Measurements from ENCODE around the gene GFOD2. TPM values are rescaled to one million over a fixed set of nuclear protein-coding genes. Genes with fewer than 3 reads are reported as not detected.
"Not testable (repeated sequence)": the region's sequence is repeated elsewhere in the genome, so short reads cannot be mapped to it uniquely, and the experiment has no call there.

Gene GFOD2, protein sequence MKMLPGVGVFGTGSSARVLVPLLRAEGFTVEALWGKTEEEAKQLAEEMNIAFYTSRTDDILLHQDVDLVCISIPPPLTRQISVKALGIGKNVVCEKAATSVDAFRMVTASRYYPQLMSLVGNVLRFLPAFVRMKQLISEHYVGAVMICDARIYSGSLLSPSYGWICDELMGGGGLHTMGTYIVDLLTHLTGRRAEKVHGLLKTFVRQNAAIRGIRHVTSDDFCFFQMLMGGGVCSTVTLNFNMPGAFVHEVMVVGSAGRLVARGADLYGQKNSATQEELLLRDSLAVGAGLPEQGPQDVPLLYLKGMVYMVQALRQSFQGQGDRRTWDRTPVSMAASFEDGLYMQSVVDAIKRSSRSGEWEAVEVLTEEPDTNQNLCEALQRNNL
- total RNA-seq: 12.5 TPM

DNA sequence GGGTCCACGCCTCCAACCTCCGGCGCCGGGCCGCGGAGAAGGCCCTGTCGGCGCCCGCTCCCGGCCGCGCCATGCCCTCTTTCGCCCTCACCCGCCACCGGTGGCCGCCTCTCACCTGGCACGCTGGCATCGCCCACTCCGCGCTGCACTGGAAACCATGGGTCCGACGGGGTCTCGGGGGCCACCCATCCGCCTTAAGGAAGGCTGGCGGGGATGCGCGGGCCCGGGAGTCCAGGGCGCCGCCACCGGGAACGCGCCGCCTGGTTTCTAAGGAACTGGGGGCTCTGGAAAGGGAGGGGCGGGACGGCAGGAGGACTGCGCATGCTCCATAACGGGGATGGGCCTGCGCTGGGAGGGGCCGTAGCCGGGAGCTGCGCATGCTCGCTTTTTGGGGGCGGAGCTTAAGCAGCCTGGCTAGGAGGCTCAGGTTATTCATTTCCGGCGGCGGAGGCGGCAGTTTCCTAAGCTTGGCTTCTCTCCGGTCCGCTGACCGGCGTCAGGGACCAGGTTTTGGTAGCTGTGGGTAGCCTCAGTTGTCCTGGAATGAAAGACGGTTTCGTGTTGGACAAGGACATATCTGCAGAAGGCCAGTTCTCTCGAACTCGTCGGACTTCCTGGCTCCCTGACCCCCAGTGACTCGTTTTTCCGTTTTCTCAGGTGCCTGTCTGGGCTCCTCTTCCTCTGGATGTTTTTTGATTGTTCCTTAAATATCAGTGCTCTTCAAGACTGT lies at the start of gene GFOD2:
Gene GFOD2 (minus strand): TSS at position 269 of the 730 bp plus-strand sequence. CDS start 33,601 bp downstream, outside the sequence.
- peak; percentile 99 for DNase-seq

DNA sequence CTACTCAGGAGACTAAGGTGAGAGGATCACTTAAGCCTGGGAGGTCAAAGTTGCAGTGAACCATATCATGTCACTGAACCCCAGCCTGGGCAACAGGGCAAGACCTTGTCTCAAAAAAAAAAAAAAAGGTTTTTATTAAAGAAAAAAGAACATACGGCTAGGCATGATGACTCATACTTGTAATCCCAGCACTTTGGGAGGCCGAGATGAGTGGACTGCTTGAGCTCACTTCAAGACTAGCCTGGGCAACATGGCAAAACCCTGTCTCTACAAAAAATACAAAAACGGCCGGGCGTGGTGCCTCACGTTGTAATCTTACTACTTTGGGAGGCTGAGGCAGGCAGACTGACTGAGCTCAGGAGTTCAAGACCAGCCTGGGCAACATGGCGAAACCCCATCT lies 48.8 kb upstream of the GFOD2 start:
- DNase-seq: no peak

DNA sequence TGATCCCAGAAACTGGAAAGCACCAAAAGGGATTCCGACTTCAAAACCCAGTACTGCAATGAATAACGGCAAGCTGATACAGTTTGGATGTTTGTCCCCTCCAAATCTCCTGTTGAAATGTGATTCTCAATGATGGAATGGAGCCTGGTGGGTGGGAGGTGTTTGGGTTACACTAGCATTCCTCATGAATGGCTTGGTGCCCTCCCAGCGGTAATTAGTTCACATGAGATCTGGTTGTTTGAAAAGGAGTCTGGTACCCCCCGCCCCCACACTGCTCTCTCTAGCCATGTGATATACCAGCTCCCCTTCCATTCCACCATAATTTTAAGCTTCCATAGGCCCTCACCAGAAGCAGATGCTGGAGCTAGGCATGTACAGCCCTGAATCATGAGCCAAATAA lies 47.2 kb upstream of the GFOD2 start:
- DNase-seq: no peak

DNA sequence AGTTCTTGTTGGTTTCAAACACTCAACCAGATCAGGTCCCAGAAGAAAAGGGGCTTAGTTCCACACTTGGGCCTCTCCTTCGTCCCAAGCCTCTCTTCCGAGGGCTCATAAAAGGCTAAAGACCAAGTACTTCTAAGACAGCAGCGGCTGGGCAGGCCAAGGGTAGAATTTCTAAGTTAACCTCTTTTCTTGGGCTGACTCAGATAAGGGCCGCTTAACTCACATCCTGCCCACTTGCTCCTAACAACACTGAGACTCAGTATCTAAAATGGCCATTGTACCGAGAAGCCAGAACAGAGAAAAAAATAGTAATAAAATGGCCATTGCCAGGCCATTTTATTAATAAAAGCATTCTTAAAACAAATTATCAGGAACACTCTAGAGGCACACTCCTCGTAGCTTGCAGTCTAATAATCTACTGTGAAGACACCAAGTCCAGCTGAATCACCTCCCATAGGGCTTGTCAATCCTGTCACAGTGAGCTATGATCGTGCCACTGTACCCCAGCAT lies 45.1 kb upstream of the GFOD2 start:
- no peak for DNase-seq

DNA sequence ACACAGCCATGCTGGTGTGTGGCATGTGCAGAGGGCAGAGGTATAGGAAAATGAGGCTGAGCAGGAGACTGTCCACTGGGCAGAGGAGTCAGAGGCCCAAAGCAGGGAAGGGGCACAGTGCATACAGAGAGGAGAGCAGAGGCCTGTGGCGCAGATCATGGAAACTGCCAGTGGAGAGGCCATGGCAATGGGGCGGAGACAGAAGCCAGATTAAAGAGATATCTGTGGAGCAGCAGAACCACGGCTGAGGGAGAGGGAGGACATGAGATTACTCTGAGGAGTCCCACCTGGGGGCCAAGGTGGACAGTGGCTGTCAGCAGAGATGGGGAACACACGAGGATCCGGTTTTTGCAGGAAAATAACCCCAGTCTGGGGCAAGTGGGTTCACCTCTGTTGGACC lies 44.0 kb upstream of the GFOD2 start:
- DNase-seq: no peak

DNA sequence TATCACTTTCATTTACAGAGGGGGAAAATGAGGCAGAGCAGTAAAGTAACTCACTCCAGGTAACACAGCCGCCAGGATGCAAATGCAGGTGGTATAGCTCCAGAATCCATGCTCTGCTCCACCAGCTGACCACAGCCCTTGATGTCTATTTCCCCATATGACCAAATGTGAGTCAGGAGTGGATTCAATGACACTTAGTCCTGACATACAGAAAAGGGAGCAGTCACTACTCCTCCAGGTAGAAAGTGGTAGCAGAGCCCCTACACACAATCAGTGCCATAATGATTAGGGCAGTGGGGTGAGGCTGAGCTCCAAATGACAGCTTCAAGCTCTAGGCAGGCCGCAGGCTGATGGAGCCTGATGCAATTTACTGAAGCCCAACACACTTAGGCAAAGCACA lies 43.3 kb upstream of the GFOD2 start:
- DNase-seq: no peak

DNA sequence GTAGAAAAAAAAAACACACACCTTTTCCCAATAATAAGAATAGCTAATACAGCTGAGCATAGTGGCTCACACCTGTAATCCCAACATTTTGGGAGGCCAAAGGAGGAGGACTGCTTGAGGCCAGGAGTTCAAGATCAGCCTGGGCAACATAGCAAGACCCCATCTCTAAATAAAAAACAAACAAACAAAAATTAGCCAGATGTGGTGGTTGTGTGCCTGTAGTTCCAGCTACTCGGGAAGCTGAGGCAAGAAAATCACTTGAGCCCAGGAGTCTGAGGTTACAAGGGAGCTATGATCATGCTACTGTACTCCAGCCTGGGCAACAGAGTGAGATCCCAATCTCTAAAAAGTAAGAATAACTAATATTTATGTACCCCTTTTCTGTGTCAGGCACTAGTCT lies 42.8 kb upstream of the GFOD2 start:
- DNase-seq: no peak

DNA sequence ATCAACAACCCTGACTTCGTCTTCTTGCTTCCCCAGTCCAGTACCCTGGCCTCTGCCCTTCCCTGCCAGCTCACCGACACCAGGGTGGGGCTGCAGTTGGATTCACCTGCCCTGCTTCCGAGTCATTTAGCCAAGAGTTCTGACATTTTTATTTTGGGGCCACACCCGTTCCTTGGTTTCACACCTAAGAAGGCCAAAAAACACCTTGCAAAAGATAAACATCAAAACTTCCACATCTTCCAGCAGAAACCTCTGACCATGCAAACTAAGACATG lies 41.8 kb upstream of the GFOD2 start:
- DNase-seq: no peak

DNA sequence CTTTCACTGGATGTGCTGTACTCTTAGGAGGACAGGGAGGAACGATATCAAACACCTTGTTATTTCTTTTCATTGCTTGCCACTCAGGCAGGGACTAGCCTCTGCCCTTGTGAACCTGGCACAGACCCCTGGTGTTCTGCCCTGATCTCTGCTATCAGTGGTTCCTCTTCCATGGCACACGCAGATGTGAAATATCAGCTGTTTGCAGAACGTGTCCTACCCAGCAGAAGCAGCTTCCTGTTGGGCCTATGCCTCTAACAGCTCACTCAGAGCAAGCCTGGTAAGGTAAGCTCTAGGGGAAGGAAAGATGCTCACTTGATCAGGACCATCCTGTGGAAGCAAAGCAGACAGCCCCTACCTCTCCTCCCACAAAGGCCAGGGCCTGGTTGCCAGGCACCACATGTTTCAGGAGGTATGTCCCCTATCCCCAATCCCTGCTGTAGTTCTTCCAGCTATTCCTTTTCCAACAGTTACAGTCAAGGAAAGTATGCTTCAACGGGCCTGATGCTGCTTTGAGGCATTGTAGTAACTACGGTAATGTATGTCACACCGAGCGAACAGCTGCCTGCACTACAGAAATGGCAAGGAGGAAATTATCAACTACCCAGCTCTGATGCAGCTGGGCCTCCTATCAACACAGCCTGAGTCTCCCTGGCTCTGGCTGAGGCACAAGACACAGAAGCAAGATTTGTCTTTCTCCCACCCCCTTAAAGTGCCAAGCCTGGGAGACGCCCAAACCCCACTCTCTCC lies 41.3 kb upstream of the GFOD2 start:
- DNase-seq: peak; percentile 21

DNA sequence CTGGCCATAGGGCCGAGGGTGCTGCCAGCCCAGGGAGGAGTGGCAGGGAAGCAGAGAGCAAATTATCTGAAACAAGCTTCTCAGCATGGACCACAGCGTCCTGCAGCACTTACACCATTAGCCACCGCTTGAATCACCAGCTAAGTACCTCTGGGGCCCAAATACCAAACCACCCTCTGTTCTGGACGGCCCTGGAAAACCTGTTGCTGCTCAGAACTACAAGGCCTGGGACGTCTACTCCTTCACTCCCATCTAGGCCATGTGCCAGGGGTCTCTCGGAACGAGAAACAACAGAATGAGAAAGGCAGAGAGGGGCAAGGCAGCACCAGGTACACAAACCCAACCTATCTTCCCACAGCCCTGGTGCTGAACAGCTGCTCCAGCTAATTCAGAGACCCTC lies 39.9 kb upstream of the GFOD2 start:
- DNase-seq: no peak

DNA sequence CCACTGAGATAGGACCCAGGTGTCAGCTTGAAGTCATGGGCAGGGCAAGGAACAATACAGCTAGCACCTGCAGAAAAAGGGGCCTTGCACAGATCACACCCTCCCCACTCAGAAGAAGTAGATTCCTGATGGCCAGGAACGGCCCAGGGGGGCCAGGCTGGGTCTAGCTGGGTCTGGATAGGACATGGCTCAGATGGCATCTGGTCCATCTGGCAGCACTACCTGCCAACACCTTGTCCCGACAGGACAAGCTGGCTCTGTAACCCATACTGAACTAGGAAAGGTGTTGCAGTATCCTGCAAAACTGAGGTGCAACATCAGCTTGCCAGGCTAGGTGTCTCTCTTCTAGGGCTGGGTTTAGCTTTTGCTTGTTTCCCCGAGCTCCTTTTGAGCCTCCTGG lies 38.9 kb upstream of the GFOD2 start:
- DNase-seq: no peak

DNA sequence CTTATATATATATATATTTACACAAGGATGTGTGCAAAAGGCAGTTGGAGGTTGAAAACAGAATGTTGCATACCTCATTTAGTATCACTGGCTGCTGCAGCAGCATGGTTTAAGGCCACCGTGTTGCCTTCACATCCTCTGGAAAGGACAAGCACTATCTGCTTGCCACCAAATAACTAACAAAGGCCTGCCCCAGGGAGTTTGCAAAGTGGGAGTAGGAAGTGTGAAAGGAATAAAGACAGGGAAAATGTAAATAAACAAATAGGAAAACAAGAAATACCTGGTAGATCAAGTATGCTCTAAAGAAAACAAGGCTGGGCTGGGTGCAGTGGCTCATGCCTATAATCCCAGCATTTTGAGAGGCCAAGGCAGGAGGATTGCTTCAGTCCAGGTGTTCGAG lies 33.5 kb upstream of the GFOD2 start:
- no peak for DNase-seq

DNA sequence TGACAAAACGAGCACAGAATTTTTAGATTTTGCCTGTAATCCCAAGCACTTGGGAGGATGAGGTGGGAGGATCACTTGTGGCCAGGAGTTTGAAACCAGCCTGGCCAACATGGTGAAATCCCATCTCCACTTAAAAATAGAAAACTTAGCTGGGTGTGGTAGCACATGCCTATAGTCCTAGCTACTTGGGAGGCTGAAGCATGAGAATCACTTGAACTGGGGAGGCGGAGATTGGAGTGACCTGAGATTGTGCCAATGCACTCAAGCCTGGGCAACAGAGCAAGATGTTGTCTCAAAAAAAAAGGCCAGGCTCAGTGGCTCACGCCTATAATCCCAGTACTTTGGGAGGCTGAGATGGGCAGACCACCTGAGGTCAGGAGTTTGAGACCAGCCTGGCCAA lies 32.2 kb upstream of the GFOD2 start:
- DNase-seq: not testable (repeated sequence)

DNA sequence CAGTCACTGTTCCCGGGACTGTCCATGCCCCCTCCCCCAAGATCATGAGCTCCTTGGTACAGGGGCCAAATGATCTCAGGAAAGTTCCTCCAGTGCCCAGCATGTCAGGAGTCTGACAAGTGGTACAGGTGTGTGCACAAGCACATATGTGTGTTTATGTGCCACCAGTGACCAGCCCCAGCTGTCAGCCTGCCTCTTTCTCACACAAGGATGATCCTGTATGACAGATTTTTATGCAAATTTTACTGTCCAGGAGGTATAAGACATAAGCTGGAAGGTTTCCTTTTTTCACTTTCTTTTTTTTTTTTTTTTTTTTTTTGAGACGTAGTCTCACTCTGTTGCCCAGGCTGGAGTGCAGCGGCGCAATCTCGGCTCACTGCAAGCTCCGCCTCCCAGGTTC lies 31.4 kb upstream of the GFOD2 start:
- DNase-seq: no peak

DNA sequence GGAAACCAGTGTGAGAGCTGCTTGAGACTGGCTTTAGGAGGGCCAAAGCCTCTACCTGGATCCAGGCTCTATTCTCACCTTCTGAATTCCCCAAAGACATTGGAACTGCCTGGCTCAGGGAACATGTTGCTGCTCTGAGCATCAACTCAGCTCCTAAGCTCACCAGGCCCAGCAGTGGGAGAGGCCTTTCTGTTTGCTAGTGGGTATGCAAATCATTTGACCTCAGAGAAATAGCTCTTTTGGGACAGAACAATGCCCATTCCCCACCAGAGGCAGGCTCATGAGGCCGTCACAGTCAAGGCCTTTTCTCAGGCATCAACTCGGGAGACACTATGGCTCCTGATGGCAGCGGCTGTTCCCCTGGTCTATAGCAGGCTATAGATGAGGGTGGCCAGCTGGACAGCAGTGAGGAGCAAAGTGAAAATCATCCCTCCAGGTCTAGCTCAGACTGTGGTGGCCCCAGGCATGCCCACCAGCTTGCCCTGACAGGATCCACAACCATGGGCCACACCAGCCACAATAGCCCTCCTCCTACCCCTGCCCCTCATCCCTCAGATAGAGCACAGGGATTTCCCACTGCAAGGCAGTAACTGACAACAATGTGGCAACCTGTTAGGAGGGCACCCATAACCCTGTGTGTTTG lies 30.4 kb upstream of the GFOD2 start:
- DNase-seq: no peak

DNA sequence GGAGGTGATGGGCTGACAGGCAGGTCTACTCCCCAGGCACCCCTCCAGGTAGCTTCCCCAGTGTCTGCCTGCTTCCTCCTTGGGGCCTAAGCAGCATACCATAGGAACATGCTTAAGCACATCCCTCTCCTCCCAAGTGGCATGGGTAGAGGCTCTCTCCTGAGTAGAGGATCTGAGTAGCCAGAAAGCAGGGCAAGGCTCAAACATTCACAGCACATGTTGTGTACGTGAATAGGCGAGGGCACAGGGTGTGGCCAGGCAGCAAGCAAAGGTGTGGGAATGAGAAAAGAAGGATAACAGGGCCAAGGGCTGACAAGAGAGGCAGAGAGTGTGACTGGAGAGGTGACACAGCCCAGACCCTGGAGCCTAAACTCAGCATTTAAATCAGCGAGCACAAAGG lies 29.7 kb upstream of the GFOD2 start:
- peak; percentile 3 for DNase-seq

DNA sequence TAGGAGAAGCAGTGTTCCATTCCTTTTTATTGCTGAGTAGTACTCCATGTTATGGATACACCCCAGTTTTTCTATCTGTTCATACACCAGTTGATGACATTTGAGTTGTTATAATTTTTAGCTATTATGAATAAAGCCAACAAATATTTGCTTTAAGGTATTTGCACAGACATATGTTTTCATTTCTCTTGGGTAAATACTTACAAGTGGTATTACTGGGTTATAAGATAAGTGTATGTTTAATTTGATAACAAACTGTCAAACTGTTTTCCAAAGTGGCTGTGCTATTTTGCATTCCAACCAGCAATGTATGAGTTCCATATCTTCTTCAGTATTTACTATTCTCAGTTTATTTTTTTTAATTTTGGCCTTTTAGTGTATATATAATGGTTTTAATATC lies 27.7 kb upstream of the GFOD2 start:
- no peak for DNase-seq

DNA sequence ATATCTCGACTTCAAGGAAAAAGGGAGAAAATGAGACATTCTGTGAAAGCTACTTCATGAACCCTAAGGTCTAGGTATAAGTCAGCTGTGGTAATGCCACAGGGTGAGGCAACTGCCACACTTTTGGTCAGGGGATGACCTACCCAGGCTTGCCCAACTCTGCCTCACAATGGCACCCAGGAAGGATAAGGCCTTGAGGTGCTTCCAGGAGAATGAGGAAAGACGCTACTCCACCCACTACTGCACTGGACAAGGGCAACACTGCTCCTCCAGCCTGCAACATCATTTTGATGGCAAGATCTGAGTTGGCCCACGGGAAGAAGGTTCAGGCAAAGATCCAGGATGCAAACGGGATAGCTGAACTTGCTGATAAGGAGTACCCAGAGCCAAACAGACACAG lies 22.0 kb upstream of the GFOD2 start:
- DNase-seq: no peak

DNA sequence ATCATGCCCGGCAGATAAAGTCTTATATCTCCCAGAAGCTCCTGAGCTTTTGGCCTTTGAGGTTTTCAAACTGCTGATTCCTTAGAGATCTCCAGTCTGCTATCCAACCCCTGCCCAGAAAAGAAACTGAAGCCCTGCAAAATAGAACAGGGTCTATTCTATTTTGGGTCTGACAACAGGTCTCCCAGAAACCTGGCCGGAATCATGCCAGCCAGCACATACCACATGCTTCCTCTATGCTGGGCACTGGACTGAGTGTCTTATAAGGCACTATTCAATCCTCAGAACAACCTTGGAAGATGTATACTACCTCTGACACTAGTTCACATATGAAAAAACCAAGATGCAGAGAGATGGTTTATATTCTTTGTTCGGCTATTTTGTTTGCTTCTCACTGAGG lies 21.3 kb upstream of the GFOD2 start:
- DNase-seq: no peak

DNA sequence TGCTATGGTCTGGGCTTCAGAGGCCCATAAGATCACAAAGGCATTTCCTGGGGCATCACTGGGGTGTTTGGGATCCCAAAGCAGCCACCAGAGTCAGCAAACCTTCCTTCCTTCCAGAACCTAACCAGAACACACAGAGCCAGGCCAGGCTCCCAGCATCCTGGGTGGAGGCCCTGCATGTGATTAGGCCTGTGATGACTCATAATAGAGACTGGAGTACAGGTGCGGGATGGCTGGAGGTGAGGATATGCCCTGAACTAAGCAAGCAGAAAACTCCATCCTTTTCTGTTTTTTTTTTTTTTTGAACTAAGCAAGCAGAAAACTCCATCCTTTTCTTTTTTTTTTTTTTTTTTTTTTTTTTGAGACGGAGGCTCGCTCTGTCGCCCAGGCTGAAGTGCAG lies 17.7 kb upstream of the GFOD2 start:
- no peak for DNase-seq

DNA sequence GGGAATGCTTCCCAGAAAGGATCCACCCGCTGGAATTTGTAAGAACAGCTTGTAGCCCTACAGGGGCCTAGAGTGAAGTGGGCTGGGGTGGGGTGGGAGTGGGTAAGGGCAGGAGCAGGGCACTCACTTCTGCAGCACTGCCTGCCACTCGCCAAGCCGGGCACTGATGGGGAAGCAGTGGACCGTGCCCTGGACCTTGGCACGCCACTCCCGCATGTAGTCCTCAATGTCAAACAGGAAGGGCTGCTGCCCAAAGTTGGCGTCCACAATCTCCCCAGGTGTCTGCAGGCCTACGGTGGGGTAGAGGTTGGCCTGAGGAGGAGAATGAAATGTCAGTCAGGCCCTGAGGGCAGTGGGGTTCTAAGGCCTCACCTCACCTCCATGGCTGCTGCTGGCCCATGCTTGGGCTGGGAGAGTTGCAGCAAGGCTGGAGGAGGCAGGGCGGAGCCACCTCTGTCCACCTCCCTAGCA lies 15.7 kb upstream of the GFOD2 start:
- DNase-seq: no peak

DNA sequence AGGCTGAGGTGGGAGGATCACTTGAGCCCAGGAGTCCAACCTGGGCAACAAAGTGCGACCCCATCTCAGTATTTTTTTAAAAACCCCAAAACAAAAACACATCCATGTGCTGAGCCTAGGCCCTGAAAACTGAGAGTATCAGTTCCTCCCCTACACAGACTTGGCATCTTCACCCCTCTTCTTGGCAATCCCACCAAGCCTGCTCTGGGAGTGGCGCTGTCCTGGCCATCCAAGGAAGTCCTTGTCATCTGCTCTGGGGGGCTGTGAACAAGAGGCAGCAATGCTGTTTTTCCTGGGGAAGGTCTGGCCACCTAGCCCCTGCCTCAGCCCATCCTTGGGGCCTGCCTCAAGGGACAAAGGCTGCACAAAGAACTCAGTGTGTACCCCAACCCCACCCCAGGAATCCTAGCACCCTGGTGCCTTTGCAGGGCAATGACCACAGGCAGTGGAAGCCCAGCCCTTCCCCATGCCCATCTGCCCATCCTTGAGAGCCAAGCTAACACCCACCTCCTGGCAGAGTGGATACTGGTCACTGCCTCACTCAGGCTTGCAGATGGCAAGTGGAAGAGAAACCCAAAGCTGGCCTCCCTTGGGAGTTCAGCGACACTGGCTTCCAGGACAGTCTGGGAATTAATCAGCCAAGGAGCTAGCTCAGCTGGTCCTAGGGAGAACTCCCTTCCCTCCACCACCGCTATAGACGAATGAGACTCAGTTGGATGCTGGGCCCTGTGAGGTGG lies 14.8 kb upstream of the GFOD2 start:
- DNase-seq: no peak
